Hepatocyte (in vitro differentiated cells): Measurements from ENCODE around the gene ADCY9. TPM values are rescaled to one million over a fixed set of nuclear protein-coding genes. Genes with fewer than 3 reads are reported as not detected.

ENCODE experiments used
- DNase-seq: peaks from one replicate; pipeline ENCODE4 v3.0.0-alpha.2; 2016; ENCODE audit warnings: low spot score
- H2AFZ ChIP-seq: fragments of 200-600 bp; sonication (generic); 2 replicates; pipeline ENCODE4 v1.6.0; 2016; ENCODE audit warnings: antibody characterized with exemption, mild to moderate bottlenecking
- H3K27ac ChIP-seq: fragments of 200-600 bp; sonication (generic); 2 replicates; pipeline ENCODE4 v1.5.1; 2016; ENCODE audit warnings: mild to moderate bottlenecking
- H3K27me3 ChIP-seq: fragments of 200-600 bp; sonication (generic); 2 replicates; pipeline ENCODE4 v1.6.1; 2016
- H3K36me3 ChIP-seq: fragments of 200-600 bp; sonication (generic); replicated peaks from 2 replicates; pipeline ENCODE4 v1.5.1; 2016; ENCODE audit warnings: low read depth; ENCODE audit not compliant: insufficient read depth
- H3K4me1 ChIP-seq: fragments of 200-600 bp; sonication (generic); 2 replicates; pipeline ENCODE4 v1.5.1; 2016; ENCODE audit warnings: mild to moderate bottlenecking, moderate library complexity; ENCODE audit not compliant: insufficient read depth
- H3K4me2 ChIP-seq: fragments of 200-600 bp; sonication (generic); 2 replicates; pipeline ENCODE4 v1.6.0; 2016
- H3K4me3 ChIP-seq: fragments of 200-600 bp; sonication (generic); 2 replicates; pipeline ENCODE4 v1.5.1; 2016; ENCODE audit warnings: mild to moderate bottlenecking
- H3K79me2 ChIP-seq: fragments of 200-600 bp; sonication (generic); 2 replicates; pipeline ENCODE4 v1.6.0; 2017; ENCODE audit warnings: mild to moderate bottlenecking
- H3K9me2 ChIP-seq: fragments of 200-600 bp; sonication (generic); replicated peaks from 2 replicates; pipeline ENCODE4 v1.6.0; 2017; ENCODE audit warnings: mild to moderate bottlenecking; ENCODE audit not compliant: insufficient read depth
- H3K9me3 ChIP-seq: fragments of 200-600 bp; sonication (generic); 2 replicates; pipeline ENCODE4 v1.5.1; 2016; ENCODE audit warnings: low read depth, mild to moderate bottlenecking
- H4K20me1 ChIP-seq: fragments of 200-600 bp; sonication (generic); 2 replicates; pipeline ENCODE4 v1.6.0; 2016; ENCODE audit warnings: mild to moderate bottlenecking; ENCODE audit not compliant: insufficient read depth, poor library complexity, severe bottlenecking
- CTCF ChIP-seq: fragments of 200-600 bp; sonication (generic); IDR thresholded peaks from 2 replicates; pipeline ENCODE4 v1.5.1; 2016; ENCODE audit warnings: antibody characterized with exemption, mild to moderate bottlenecking; ENCODE audit not compliant: poor library complexity
- EZH2 ChIP-seq: fragments of 200-600 bp; sonication (generic); IDR thresholded peaks from 2 replicates; pipeline ENCODE4 v1.6.1; 2016; ENCODE audit warnings: antibody characterized with exemption, mild to moderate bottlenecking, borderline replicate concordance
- EZH2phosphoT487 ChIP-seq: fragments of 200-600 bp; sonication (generic); IDR thresholded peaks from one replicate; pipeline ENCODE4 v1.6.1; 2018; ENCODE audit warnings: antibody characterized with exemption, mild to moderate bottlenecking, low read depth, moderate library complexity; ENCODE audit not compliant: unreplicated experiment, severe bottlenecking
- WGBS: methylation state at CpG from one replicate; pipeline ENCODE4 v1.1.6; 2016; ENCODE audit warnings: low lambda C conversion rate; ENCODE audit errors: missing lambda C conversion rate; 5-methylcytosine and 5-hydroxymethylcytosine counted together
- polyA plus RNA-seq: library from polyadenylated mRNA; unstranded; fragments of >200 nt; fragmentation: Nextera tagmentation; extraction: Ambion mirVana; gene quantifications from 2 replicates; pipeline ENCODE4 v1.2.1, GENCODE V29; 2016
- total RNA-seq: library from RNA; depleted of rRNA; stranded (reverse); fragments of >200 nt; gene quantifications from 2 replicates; pipeline ENCODE4 v1.2.3, GENCODE V29; 2014

ADCY9 gene
- total and polyA plus RNA-seq, 2 experiments from 2014 or later: 12.0 to 15.9 TPM

DNA sequence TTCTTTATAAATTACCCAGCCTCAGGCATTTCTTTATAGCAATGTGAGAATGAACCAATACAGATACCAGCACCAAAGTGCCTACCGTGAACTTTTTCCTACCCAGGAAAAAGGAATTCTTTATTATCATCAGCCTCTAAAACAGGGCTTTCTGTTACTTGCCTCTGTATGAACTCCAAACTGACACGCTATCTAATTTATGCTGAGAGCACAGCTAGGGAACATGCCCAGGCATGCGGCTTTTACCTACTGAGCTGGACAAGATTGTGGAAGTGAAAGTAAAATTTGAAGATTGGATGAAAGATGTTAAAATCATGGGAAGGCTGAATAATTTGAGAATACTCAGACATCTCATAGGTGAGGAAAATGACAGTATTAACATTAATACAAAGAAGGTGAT, 24.4 kb upstream of the ADCY9 start:
- Histone ChIP-seq H3K27ac (peak overlapping the region; percentile 63), H2AFZ (no peak overlapping the region), H3K4me3 (no peak overlapping the region), H3K4me1 (peaks cover 3% of the 10 kb centered on the region), H3K9me2 (no peaks in the 10 kb centered on the region), H3K4me2 (no peak overlapping the region), H3K36me3 (no peaks in the 10 kb centered on the region), H3K9me3 (no peaks in the 10 kb centered on the region), H4K20me1 (no peaks in the 10 kb centered on the region), H3K79me2 (no peaks in the 10 kb centered on the region), H3K27me3 (no peaks in the 10 kb centered on the region)
- TF ChIP-seq EZH2 (no peak), EZH2phosphoT487 (no peak), CTCF (no peak)
- no peak for DNase-seq
- 76% methylated on average over 3 of the region's 3 CpGs for WGBS

- Histone ChIP-seq H3K36me3 (no peaks in the 10 kb centered on the region), H3K4me2 (no peak overlapping the region), H3K4me1 (peaks cover 3% of the 10 kb centered on the region), H3K9me3 (no peaks in the 10 kb centered on the region), H3K4me3 (no peak overlapping the region), H3K79me2 (no peaks in the 10 kb centered on the region), H4K20me1 (no peaks in the 10 kb centered on the region), H3K27ac (peak overlapping the region; percentile 63), H2AFZ (no peak overlapping the region), H3K9me2 (no peaks in the 10 kb centered on the region), H3K27me3 (no peaks in the 10 kb centered on the region)
- TF ChIP-seq CTCF (no peak), EZH2 (no peak), EZH2phosphoT487 (no peak)
- no peak for DNase-seq
Observed at GRCh38 chr16:4139968-4140367, 23.7 kb upstream of the ADCY9 start.

GRCh38 chr16:4138713-4139112, 22.5 kb upstream of the ADCY9 start:
- Histone ChIP-seq H4K20me1 (no peaks in the 10 kb centered on the region), H2AFZ (no peak overlapping the region), H3K79me2 (no peaks in the 10 kb centered on the region), H3K9me2 (no peaks in the 10 kb centered on the region), H3K27me3 (no peaks in the 10 kb centered on the region), H3K4me1 (peaks cover 3% of the 10 kb centered on the region), H3K4me3 (no peak overlapping the region), H3K27ac (no peak overlapping the region), H3K4me2 (no peak overlapping the region), H3K36me3 (no peaks in the 10 kb centered on the region), H3K9me3 (no peaks in the 10 kb centered on the region)
- TF ChIP-seq EZH2phosphoT487 (no peak), EZH2 (no peak), CTCF (no peak)
- 91% methylated on average over 6 of the region's 6 CpGs for WGBS
- DNase-seq: no peak

DNA sequence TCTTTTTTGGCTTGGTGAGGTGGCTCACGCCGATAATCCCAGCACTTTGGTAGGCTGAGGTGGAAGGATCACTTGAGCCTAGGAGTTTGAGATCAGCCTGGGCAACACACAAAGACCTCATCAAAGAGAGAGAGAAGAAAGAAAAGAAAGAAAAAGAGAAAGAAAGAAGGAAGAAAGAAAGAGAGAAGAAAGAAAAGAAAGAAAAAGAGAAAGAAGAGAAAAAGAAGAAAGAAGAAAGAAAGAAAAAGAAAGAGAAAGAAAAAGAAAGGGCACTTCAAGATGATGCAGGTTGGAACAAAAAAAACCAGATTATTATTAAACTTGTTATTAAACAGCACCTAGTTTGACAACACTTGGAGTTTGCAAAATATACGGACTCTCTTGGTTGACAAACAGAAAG, 21.2 kb upstream of the ADCY9 start:
- Histone ChIP-seq H3K27me3 (no peaks in the 10 kb centered on the region), H2AFZ (no peak overlapping the region), H3K9me2 (no peaks in the 10 kb centered on the region), H3K4me1 (peaks cover 3% of the 10 kb centered on the region), H3K36me3 (no peaks in the 10 kb centered on the region), H3K4me3 (no peak overlapping the region), H3K9me3 (no peaks in the 10 kb centered on the region), H4K20me1 (no peaks in the 10 kb centered on the region), H3K27ac (no peak overlapping the region), H3K79me2 (no peaks in the 10 kb centered on the region), H3K4me2 (no peak overlapping the region)
- no peak for DNase-seq
- TF ChIP-seq EZH2phosphoT487: no peak
- TF ChIP-seq EZH2: no peak
- TF ChIP-seq CTCF: no peak
- WGBS: 90% methylated on average over 3 of the region's 3 CpGs
